Astrocyte (in vitro differentiated cells and primary cell): ENCODE results near the gene SIRT2. TPM values are rescaled to one million over a fixed set of nuclear protein-coding genes. Genes with fewer than 3 reads are reported as not detected.
A peak's percentile ranks its signal among the peaks of the same experiment; 100 is the strongest.

Experiments
- DNase-seq: peaks from one replicate; pipeline ENCODE4 v3.0.0-alpha.2; 2010; ENCODE audit warnings: low read depth
- FAIRE-seq: peaks from 2 replicates; lab custom pipeline; 2011; peaks lifted over from hg19 to GRCh38; lab: Jason Lieb, UNC
- H2AFZ ChIP-seq: 2 replicates; pipeline ENCODE4 v1.6.0; 2012; ENCODE audit warnings: low read depth, low read length, inconsistent platforms
- H3K27ac ChIP-seq: 2 replicates; pipeline ENCODE4 v1.5.1; 2011; ENCODE audit warnings: low read depth, low read length, inconsistent platforms
- H3K27me3 ChIP-seq: 2 replicates; pipeline ENCODE4 v1.6.0; 2011; ENCODE audit warnings: low read length, inconsistent platforms; ENCODE audit not compliant: insufficient read depth
- H3K36me3 ChIP-seq: 2 replicates; pipeline ENCODE4 v1.5.1; 2011; ENCODE audit warnings: low read length, inconsistent platforms; ENCODE audit not compliant: insufficient read depth
- H3K4me1 ChIP-seq: 2 replicates; pipeline ENCODE4 v1.5.1; 2011; ENCODE audit warnings: low read length, inconsistent platforms; ENCODE audit not compliant: insufficient read depth
- H3K4me2 ChIP-seq: 2 replicates; pipeline ENCODE4 v1.6.0; 2012; ENCODE audit warnings: low read length, inconsistent platforms
- H3K4me3 ChIP-seq: 2 replicates; pipeline ENCODE4 v1.5.1; 2011; ENCODE audit warnings: low read depth, mild to moderate bottlenecking, low read length, inconsistent platforms; ENCODE audit not compliant: insufficient read depth
- H3K79me2 ChIP-seq: 2 replicates; pipeline ENCODE4 v1.6.0; 2012; ENCODE audit warnings: mild to moderate bottlenecking, low read length, inconsistent platforms; ENCODE audit not compliant: insufficient read depth
- H3K9ac ChIP-seq: 2 replicates; pipeline ENCODE4 v1.6.0; 2012; ENCODE audit warnings: mild to moderate bottlenecking, low read length, inconsistent platforms
- H3K9me3 ChIP-seq: 2 replicates; pipeline ENCODE4 v1.5.1; 2012; ENCODE audit warnings: low read depth, mild to moderate bottlenecking, low read length, inconsistent platforms; ENCODE audit not compliant: insufficient read depth
- H4K20me1 ChIP-seq: 2 replicates; pipeline ENCODE4 v1.6.0; 2012; ENCODE audit warnings: low read length, inconsistent platforms; ENCODE audit not compliant: insufficient read depth
- H3K27ac Mint-ChIP-seq: one replicate; pipeline ENCODE4 v1.8.0; 2021; ENCODE audit warnings: mild to moderate bottlenecking, mixed read lengths; ENCODE audit not compliant: unreplicated experiment
- H3K27me3 Mint-ChIP-seq: one replicate; pipeline ENCODE4 v1.8.0; 2021; ENCODE audit warnings: low read depth, mixed read lengths; ENCODE audit not compliant: unreplicated experiment
- H3K36me3 Mint-ChIP-seq: one replicate; pipeline ENCODE4 v1.8.0; 2021; ENCODE audit warnings: low read depth, mixed read lengths; ENCODE audit not compliant: unreplicated experiment
- H3K4me1 Mint-ChIP-seq: one replicate; pipeline ENCODE4 v1.8.0; 2021; ENCODE audit warnings: low read depth, mixed read lengths; ENCODE audit not compliant: unreplicated experiment
- H3K4me3 Mint-ChIP-seq: one replicate; pipeline ENCODE4 v1.8.0; 2021; ENCODE audit warnings: mild to moderate bottlenecking, moderate library complexity, mixed read lengths; ENCODE audit not compliant: unreplicated experiment
- H3K9me3 Mint-ChIP-seq: one replicate; pipeline ENCODE4 v1.8.0; 2021; ENCODE audit warnings: mild to moderate bottlenecking, mixed read lengths; ENCODE audit not compliant: unreplicated experiment
- EZH2 ChIP-seq: IDR thresholded peaks from 2 replicates; pipeline ENCODE4 v1.6.1; 2012; ENCODE audit warnings: mild to moderate bottlenecking, low read length, inconsistent platforms; ENCODE audit not compliant: insufficient read depth
- total RNA-seq: library from RNA; stranded (reverse); gene quantifications from 2 replicates; pipeline ENCODE4 v1.2.1, GENCODE V29; 2021
- TF ChIP-seq, protein P1 (sequence below): IDR thresholded peaks from 2 replicates; pipeline ENCODE4 v1.5.1; 2011; ENCODE audit warnings: low read depth, mild to moderate bottlenecking, inconsistent platforms, low read length, moderate library complexity; ENCODE audit not compliant: insufficient read depth

SIRT2 gene
- total RNA-seq, 1 donor from 2014 or later, result 35.7 TPM

DNA sequence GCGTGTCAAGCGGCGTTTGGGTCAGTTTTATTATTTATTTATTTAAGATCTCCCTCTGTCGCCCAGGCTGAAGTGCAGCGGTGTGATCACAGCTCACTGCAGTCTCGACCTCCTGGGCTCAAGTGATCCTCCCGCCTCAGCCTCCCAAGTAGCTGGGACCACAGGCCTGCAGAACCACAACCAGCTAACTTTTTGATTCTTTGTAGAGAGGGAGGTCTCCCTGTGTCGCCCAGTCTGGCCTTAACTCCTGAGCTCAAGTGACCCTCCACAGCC, 32.0 kb upstream of the SIRT2 start:
- Mint-ChIP-seq H3K4me1 (peaks cover 2% of the 10 kb centered on the region), H3K36me3 (peaks cover 12% of the 10 kb centered on the region), H3K27me3 (no peaks in the 10 kb centered on the region), H3K27ac (peak overlapping the region; percentile 96), H3K9me3 (peaks cover 11% of the 10 kb centered on the region), H3K4me3 (peak overlapping the region; percentile 98)
- Histone ChIP-seq H3K36me3 (peaks cover 4% of the 10 kb centered on the region), H3K9ac (peak overlapping the region; percentile 95), H3K4me3 (peak overlapping the region; percentile 95), H2AFZ (peak overlapping the region; percentile 88), H3K27ac (peak overlapping the region; percentile 95), H3K4me2 (peak overlapping the region; percentile 100), H4K20me1 (peaks cover 15% of the 10 kb centered on the region), H3K27me3 (no peaks in the 10 kb centered on the region), H3K9me3 (no peaks in the 10 kb centered on the region), H3K79me2 (peaks cover 41% of the 10 kb centered on the region), H3K4me1 (peaks cover 10% of the 10 kb centered on the region)
- TF ChIP-seq, protein P1, sequence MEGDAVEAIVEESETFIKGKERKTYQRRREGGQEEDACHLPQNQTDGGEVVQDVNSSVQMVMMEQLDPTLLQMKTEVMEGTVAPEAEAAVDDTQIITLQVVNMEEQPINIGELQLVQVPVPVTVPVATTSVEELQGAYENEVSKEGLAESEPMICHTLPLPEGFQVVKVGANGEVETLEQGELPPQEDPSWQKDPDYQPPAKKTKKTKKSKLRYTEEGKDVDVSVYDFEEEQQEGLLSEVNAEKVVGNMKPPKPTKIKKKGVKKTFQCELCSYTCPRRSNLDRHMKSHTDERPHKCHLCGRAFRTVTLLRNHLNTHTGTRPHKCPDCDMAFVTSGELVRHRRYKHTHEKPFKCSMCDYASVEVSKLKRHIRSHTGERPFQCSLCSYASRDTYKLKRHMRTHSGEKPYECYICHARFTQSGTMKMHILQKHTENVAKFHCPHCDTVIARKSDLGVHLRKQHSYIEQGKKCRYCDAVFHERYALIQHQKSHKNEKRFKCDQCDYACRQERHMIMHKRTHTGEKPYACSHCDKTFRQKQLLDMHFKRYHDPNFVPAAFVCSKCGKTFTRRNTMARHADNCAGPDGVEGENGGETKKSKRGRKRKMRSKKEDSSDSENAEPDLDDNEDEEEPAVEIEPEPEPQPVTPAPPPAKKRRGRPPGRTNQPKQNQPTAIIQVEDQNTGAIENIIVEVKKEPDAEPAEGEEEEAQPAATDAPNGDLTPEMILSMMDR, result no peak
- no peak for TF ChIP-seq EZH2
- FAIRE-seq (no peak), DNase-seq (no peak)

GRCh38 chr19:38930776-38931520, 31.5 kb upstream of the SIRT2 start, which contains the start of gene MRPS12:
Gene MRPS12 (plus strand): TSS chr19:38930944. CDS start chr19:38931295, 351 bp downstream.
- peaks cover 12% of the 10 kb centered on the region for H3K36me3 Mint-ChIP-seq
- peaks cover 41% of the 10 kb centered on the region for H3K79me2 ChIP-seq

More at GRCh38 chr19:38930776-38931520, 31.5 kb upstream of the SIRT2 start, which contains the start of gene MRPS12:
- no peaks in the 10 kb centered on the region for H3K27me3 Mint-ChIP-seq
- DNase-seq (peak; percentile 95), FAIRE-seq (peak; percentile 92)
- peak within 1 kb of the TSS; percentile 98 for H3K4me3 Mint-ChIP-seq
- Histone ChIP-seq H3K27me3 (no peaks in the 10 kb centered on the region), H3K36me3 (peaks cover 4% of the 10 kb centered on the region), H2AFZ (peak within 1 kb of the TSS; percentile 88), H4K20me1 (peaks cover 15% of the 10 kb centered on the region), H3K9ac (peak within 1 kb of the TSS; percentile 95), H3K4me3 (peak within 1 kb of the TSS; percentile 95), H3K4me2 (peak within 1 kb of the TSS; percentile 100), H3K9me3 (no peaks in the 10 kb centered on the region), H3K27ac (peak within 1 kb of the TSS; percentile 95), H3K4me1 (peaks cover 10% of the 10 kb centered on the region)
- peaks cover 11% of the 10 kb centered on the region for H3K9me3 Mint-ChIP-seq
- H3K27ac Mint-ChIP-seq, result peak within 1 kb of the TSS; percentile 96
- peaks cover 2% of the 10 kb centered on the region for H3K4me1 Mint-ChIP-seq
- TF ChIP-seq, protein P1, result no peak
- no peak for TF ChIP-seq EZH2
